ENCODE measurements around the gene PIGS.

The PIGS gene

GRCh38 chr17:28530250-28530649, 41.1 kb downstream of the PIGS start:
- no CpG with 5 or more reads among the region's 4 CpGs for WGBS (ENCODE audit: extremely low coverage, insufficient coverage, low lambda C conversion rate)
- no peak for DNase-seq
- H3K36me3 ChIP-seq (ENCODE audit: control insufficient read depth, insufficient read depth, low read length): no peaks in the 10 kb centered on the region

GRCh38 chr17:28529013-28529400, 42.3 kb downstream of the PIGS start:
- Histone ChIP-seq H3K79me2 (ENCODE audit: control insufficient read depth, insufficient read depth, low read length) (no peaks in the 10 kb centered on the region), H3K4me2 (ENCODE audit: low read length) (no peak overlapping the region), H3K4me3 (ENCODE audit: low read length) (no peak overlapping the region), H4K8ac (ENCODE audit: low read depth, low read length) (no peak overlapping the region), H3K27ac (ENCODE audit: low read depth, low read length) (no peak overlapping the region), H3K79me1 (ENCODE audit: low read length) (no peaks in the 10 kb centered on the region), H3K36me3 (ENCODE audit: control insufficient read depth, insufficient read depth, low read length) (no peaks in the 10 kb centered on the region), H2AK5ac (ENCODE audit: low read length) (no peak overlapping the region), H3K9ac (ENCODE audit: low read length) (no peak overlapping the region), H2BK5ac (ENCODE audit: low read length) (no peak overlapping the region), H2BK15ac (replicated peaks; ENCODE audit: low read depth) (no peak overlapping the region), H3K23ac (ENCODE audit: low read length) (no peak overlapping the region), H3K27me3 (ENCODE audit: insufficient read depth, low read length, poor library complexity) (no peaks in the 10 kb centered on the region), H2BK120ac (ENCODE audit: low read depth, low read length) (no peak overlapping the region), H3K56ac (ENCODE audit: low read length) (no peak overlapping the region), H3K4me1 (ENCODE audit: control insufficient read depth, low read depth, low read length) (no peaks in the 10 kb centered on the region), H3K18ac (ENCODE audit: low read length) (no peak overlapping the region), H4K5ac (ENCODE audit: low read length) (no peak overlapping the region), H3K4ac (ENCODE audit: low read depth, low read length) (no peak overlapping the region)
- no peak for DNase-seq
- WGBS (ENCODE audit: extremely low coverage, insufficient coverage, low lambda C conversion rate): no CpG with 5 or more reads among the region's 3 CpGs

More at GRCh38 chr17:28530250-28530649, 41.1 kb downstream of the PIGS start:
- Histone ChIP-seq H3K79me1 (ENCODE audit: low read length) (no peaks in the 10 kb centered on the region), H3K79me2 (ENCODE audit: control insufficient read depth, insufficient read depth, low read length) (no peaks in the 10 kb centered on the region), H3K27ac (ENCODE audit: low read depth, low read length) (no peak overlapping the region), H3K4ac (ENCODE audit: low read depth, low read length) (no peak overlapping the region), H3K4me3 (ENCODE audit: low read length) (no peak overlapping the region), H4K8ac (ENCODE audit: low read depth, low read length) (no peak overlapping the region), H2BK5ac (ENCODE audit: low read length) (no peak overlapping the region), H2BK15ac (replicated peaks; ENCODE audit: low read depth) (no peak overlapping the region), H3K9ac (ENCODE audit: low read length) (no peak overlapping the region), H3K23ac (ENCODE audit: low read length) (no peak overlapping the region), H3K4me2 (ENCODE audit: low read length) (no peak overlapping the region), H3K18ac (ENCODE audit: low read length) (no peak overlapping the region), H4K5ac (ENCODE audit: low read length) (no peak overlapping the region), H2BK120ac (ENCODE audit: low read depth, low read length) (no peak overlapping the region), H3K4me1 (ENCODE audit: control insufficient read depth, low read depth, low read length) (no peaks in the 10 kb centered on the region), H3K56ac (ENCODE audit: low read length) (no peak overlapping the region), H3K27me3 (ENCODE audit: insufficient read depth, low read length, poor library complexity) (no peaks in the 10 kb centered on the region), H2AK5ac (ENCODE audit: low read length) (no peak overlapping the region)

GRCh38 chr17:28528327-28529012, 42.9 kb downstream of the PIGS start:
- Histone ChIP-seq H3K18ac (ENCODE audit: low read length) (no peak overlapping the region), H2BK120ac (ENCODE audit: low read depth, low read length) (no peak overlapping the region), H3K36me3 (ENCODE audit: control insufficient read depth, insufficient read depth, low read length) (no peaks in the 10 kb centered on the region), H4K5ac (ENCODE audit: low read length) (no peak overlapping the region), H3K27me3 (ENCODE audit: insufficient read depth, low read length, poor library complexity) (no peaks in the 10 kb centered on the region), H3K4ac (ENCODE audit: low read depth, low read length) (no peak overlapping the region), H3K23ac (ENCODE audit: low read length) (no peak overlapping the region), H3K79me2 (ENCODE audit: control insufficient read depth, insufficient read depth, low read length) (no peaks in the 10 kb centered on the region), H2BK5ac (ENCODE audit: low read length) (no peak overlapping the region), H3K79me1 (ENCODE audit: low read length) (no peaks in the 10 kb centered on the region), H4K8ac (ENCODE audit: low read depth, low read length) (no peak overlapping the region), H2AK5ac (ENCODE audit: low read length) (no peak overlapping the region), H3K4me2 (ENCODE audit: low read length) (no peak overlapping the region), H3K27ac (ENCODE audit: low read depth, low read length) (no peak overlapping the region), H2BK15ac (replicated peaks; ENCODE audit: low read depth) (no peak overlapping the region), H3K4me1 (ENCODE audit: control insufficient read depth, low read depth, low read length) (no peaks in the 10 kb centered on the region), H3K4me3 (ENCODE audit: low read length) (no peak overlapping the region), H3K9ac (ENCODE audit: low read length) (no peak overlapping the region), H3K56ac (ENCODE audit: low read length) (no peak overlapping the region)
- no peak for DNase-seq
- whole genome bisulfite sequencing (ENCODE audit: extremely low coverage, insufficient coverage, low lambda C conversion rate): no CpG with 5 or more reads among the region's 9 CpGs

GRCh38 chr17:28527859-28528258, 43.5 kb downstream of the PIGS start:
- H3K79me2 ChIP-seq (ENCODE audit: control insufficient read depth, insufficient read depth, low read length): no peaks in the 10 kb centered on the region

GRCh38 chr17:28527181-28527681, 44.1 kb downstream of the PIGS start:
- H4K5ac ChIP-seq (ENCODE audit: low read length): no peak overlapping the region
- H3K79me1 ChIP-seq (ENCODE audit: low read length): no peaks in the 10 kb centered on the region
- no peak overlapping the region for H3K4me3 ChIP-seq (ENCODE audit: low read length)
- no peak overlapping the region for H3K18ac ChIP-seq (ENCODE audit: low read length)
- no CpG with 5 or more reads among the region's 2 CpGs for WGBS (ENCODE audit: extremely low coverage, insufficient coverage, low lambda C conversion rate)
- no peak for DNase-seq
- H3K9ac ChIP-seq (ENCODE audit: low read length): no peak overlapping the region
- no peak overlapping the region for H3K56ac ChIP-seq (ENCODE audit: low read length)
- no peaks in the 10 kb centered on the region for H3K27me3 ChIP-seq (ENCODE audit: insufficient read depth, low read length, poor library complexity)
- H3K79me2 ChIP-seq (ENCODE audit: control insufficient read depth, insufficient read depth, low read length): no peaks in the 10 kb centered on the region
- H2BK5ac ChIP-seq (ENCODE audit: low read length): no peak overlapping the region
- H2BK15ac ChIP-seq (replicated peaks; ENCODE audit: low read depth): no peak overlapping the region
- no peak overlapping the region for H2BK120ac ChIP-seq (ENCODE audit: low read depth, low read length)
- no peak overlapping the region for H3K4me2 ChIP-seq (ENCODE audit: low read length)
- H4K8ac ChIP-seq (ENCODE audit: low read depth, low read length): no peak overlapping the region
- no peak overlapping the region for H3K4ac ChIP-seq (ENCODE audit: low read depth, low read length)
- no peak overlapping the region for H2AK5ac ChIP-seq (ENCODE audit: low read length)
- H3K23ac ChIP-seq (ENCODE audit: low read length): no peak overlapping the region
- no peaks in the 10 kb centered on the region for H3K36me3 ChIP-seq (ENCODE audit: control insufficient read depth, insufficient read depth, low read length)
- no peaks in the 10 kb centered on the region for H3K4me1 ChIP-seq (ENCODE audit: control insufficient read depth, low read depth, low read length)
- H3K27ac ChIP-seq (ENCODE audit: low read depth, low read length): no peak overlapping the region

More at GRCh38 chr17:28527859-28528258, 43.5 kb downstream of the PIGS start:
- no peak overlapping the region for H3K27ac ChIP-seq (ENCODE audit: low read depth, low read length)
- no CpG with 5 or more reads among the region's 2 CpGs for WGBS (ENCODE audit: extremely low coverage, insufficient coverage, low lambda C conversion rate)
- no peaks in the 10 kb centered on the region for H3K79me1 ChIP-seq (ENCODE audit: low read length)
- H3K23ac ChIP-seq (ENCODE audit: low read length): no peak overlapping the region
- H2BK5ac ChIP-seq (ENCODE audit: low read length): no peak overlapping the region
- no peaks in the 10 kb centered on the region for H3K27me3 ChIP-seq (ENCODE audit: insufficient read depth, low read length, poor library complexity)
- no peak overlapping the region for H3K4me3 ChIP-seq (ENCODE audit: low read length)
- no peak overlapping the region for H3K4me2 ChIP-seq (ENCODE audit: low read length)
- no peak overlapping the region for H2BK15ac ChIP-seq (replicated peaks; ENCODE audit: low read depth)
- no peak overlapping the region for H3K18ac ChIP-seq (ENCODE audit: low read length)
- no peaks in the 10 kb centered on the region for H3K4me1 ChIP-seq (ENCODE audit: control insufficient read depth, low read depth, low read length)
- no peak for DNase-seq
- H4K5ac ChIP-seq (ENCODE audit: low read length): no peak overlapping the region
- H3K56ac ChIP-seq (ENCODE audit: low read length): no peak overlapping the region
- no peaks in the 10 kb centered on the region for H3K36me3 ChIP-seq (ENCODE audit: control insufficient read depth, insufficient read depth, low read length)
- H4K8ac ChIP-seq (ENCODE audit: low read depth, low read length): no peak overlapping the region
- H3K9ac ChIP-seq (ENCODE audit: low read length): no peak overlapping the region
- no peak overlapping the region for H2BK120ac ChIP-seq (ENCODE audit: low read depth, low read length)
- H2AK5ac ChIP-seq (ENCODE audit: low read length): no peak overlapping the region
- H3K4ac ChIP-seq (ENCODE audit: low read depth, low read length): no peak overlapping the region

- no peak for DNase-seq
- no peak overlapping the region for H2BK120ac ChIP-seq (ENCODE audit: low read depth, low read length)
- no peak overlapping the region for H3K4me3 ChIP-seq (ENCODE audit: low read length)
- no peak overlapping the region for H3K4me2 ChIP-seq (ENCODE audit: low read length)
- H3K27ac ChIP-seq (ENCODE audit: low read depth, low read length): no peak overlapping the region
- no peak overlapping the region for H3K9ac ChIP-seq (ENCODE audit: low read length)
- H4K8ac ChIP-seq (ENCODE audit: low read depth, low read length): no peak overlapping the region
- no peaks in the 10 kb centered on the region for H3K79me1 ChIP-seq (ENCODE audit: low read length)
- H3K4ac ChIP-seq (ENCODE audit: low read depth, low read length): no peak overlapping the region
- no peaks in the 10 kb centered on the region for H3K4me1 ChIP-seq (ENCODE audit: control insufficient read depth, low read depth, low read length)
- H3K56ac ChIP-seq (ENCODE audit: low read length): no peak overlapping the region
- H3K79me2 ChIP-seq (ENCODE audit: control insufficient read depth, insufficient read depth, low read length): no peaks in the 10 kb centered on the region
- H4K5ac ChIP-seq (ENCODE audit: low read length): no peak overlapping the region
- WGBS (ENCODE audit: extremely low coverage, insufficient coverage, low lambda C conversion rate): no CpG with 5 or more reads among the region's 8 CpGs
- H3K18ac ChIP-seq (ENCODE audit: low read length): no peak overlapping the region
- H2BK5ac ChIP-seq (ENCODE audit: low read length): no peak overlapping the region
- no peaks in the 10 kb centered on the region for H3K27me3 ChIP-seq (ENCODE audit: insufficient read depth, low read length, poor library complexity)
- H3K36me3 ChIP-seq (ENCODE audit: control insufficient read depth, insufficient read depth, low read length): no peaks in the 10 kb centered on the region
- H2BK15ac ChIP-seq (replicated peaks; ENCODE audit: low read depth): no peak overlapping the region
- no peak overlapping the region for H2AK5ac ChIP-seq (ENCODE audit: low read length)
- no peak overlapping the region for H3K23ac ChIP-seq (ENCODE audit: low read length)
Measured at GRCh38 chr17:28526381-28526780, 44.9 kb downstream of the PIGS start.

All from mesendoderm (in vitro differentiated cells).